ENCODE results near the gene GSTK1.

DNA sequence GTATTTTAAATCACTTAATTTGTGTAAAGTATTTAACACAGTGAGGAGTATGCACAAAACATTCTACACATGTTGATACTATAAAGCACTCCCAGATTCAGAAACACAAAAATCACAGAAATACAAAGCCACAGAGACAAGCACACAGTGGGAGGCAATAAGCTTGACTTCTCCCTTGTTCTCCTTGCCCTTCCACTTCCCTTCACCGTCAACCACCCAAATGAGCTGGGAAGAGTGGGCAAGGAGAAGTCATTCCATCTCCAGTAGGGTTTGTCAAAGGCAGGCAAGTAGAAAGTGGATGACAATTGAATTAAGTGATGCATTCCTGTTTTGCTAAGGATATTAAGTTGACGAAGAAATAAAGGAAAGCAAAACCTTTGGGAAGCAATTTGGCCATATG lies 17.3 kb downstream of the GSTK1 start:
- TF ChIP-seq, protein P1, sequence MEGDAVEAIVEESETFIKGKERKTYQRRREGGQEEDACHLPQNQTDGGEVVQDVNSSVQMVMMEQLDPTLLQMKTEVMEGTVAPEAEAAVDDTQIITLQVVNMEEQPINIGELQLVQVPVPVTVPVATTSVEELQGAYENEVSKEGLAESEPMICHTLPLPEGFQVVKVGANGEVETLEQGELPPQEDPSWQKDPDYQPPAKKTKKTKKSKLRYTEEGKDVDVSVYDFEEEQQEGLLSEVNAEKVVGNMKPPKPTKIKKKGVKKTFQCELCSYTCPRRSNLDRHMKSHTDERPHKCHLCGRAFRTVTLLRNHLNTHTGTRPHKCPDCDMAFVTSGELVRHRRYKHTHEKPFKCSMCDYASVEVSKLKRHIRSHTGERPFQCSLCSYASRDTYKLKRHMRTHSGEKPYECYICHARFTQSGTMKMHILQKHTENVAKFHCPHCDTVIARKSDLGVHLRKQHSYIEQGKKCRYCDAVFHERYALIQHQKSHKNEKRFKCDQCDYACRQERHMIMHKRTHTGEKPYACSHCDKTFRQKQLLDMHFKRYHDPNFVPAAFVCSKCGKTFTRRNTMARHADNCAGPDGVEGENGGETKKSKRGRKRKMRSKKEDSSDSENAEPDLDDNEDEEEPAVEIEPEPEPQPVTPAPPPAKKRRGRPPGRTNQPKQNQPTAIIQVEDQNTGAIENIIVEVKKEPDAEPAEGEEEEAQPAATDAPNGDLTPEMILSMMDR (IDR thresholded peaks at IDR 0.05): no peak
- no peak for TF ChIP-seq POLR2A (IDR thresholded peaks at IDR 0.05)

Data from heart left ventricle (tissue), 13 donors.